Measurements from ENCODE around the gene SDCBP2. TPM values are rescaled to one million over a fixed set of nuclear protein-coding genes. Genes with fewer than 3 reads are reported as not detected.

Gene SDCBP2
- total RNA-seq, 1 experiment from 2014 or later = 1.9 TPM

- Histone ChIP-seq H2BK20ac (ENCODE audit: low read depth, low read length, poor library complexity, severe bottlenecking) (no peak overlapping the region), H3K4me1 (ENCODE audit: insufficient read depth, low read length) (no peaks in the 10 kb centered on the region), H2BK12ac (ENCODE audit: insufficient read length, low read depth, low read length) (no peak overlapping the region), H3K4me2 (ENCODE audit: insufficient read depth, insufficient read length, low read length) (no peak overlapping the region), H3K4ac (ENCODE audit: low read depth, low read length) (no peak overlapping the region), H3K79me1 (ENCODE audit: insufficient read depth, low read depth, low read length, poor library complexity, severe bottlenecking) (no peaks in the 10 kb centered on the region), H3K18ac (ENCODE audit: insufficient read length, low read depth, low read length) (no peak overlapping the region), H3K56ac (ENCODE audit: insufficient read length, low read depth, low read length) (no peak overlapping the region), H3K27me3 (ENCODE audit: insufficient read depth, low read length) (no peaks in the 10 kb centered on the region), H4K91ac (ENCODE audit: insufficient read length, low read depth, low read length) (no peak overlapping the region), H3K14ac (ENCODE audit: insufficient read depth, low read length) (no peak overlapping the region; the same call in 1 of the 2 replicates), H4K5ac (ENCODE audit: insufficient read length, low read depth, low read length) (no peak overlapping the region), H3K27ac (ENCODE audit: insufficient read length, low read depth, low read length) (no peak overlapping the region), H2AFZ (ENCODE audit: low read length) (no peak overlapping the region), H4K20me1 (ENCODE audit: control insufficient read depth, insufficient read depth, insufficient read length) (no peaks in the 10 kb centered on the region), H2BK120ac (ENCODE audit: low read depth, low read length, poor library complexity, severe bottlenecking) (no peak overlapping the region), H3T11ph (ENCODE audit: low read length) (no peak overlapping the region), H3K23ac (ENCODE audit: insufficient read length, low read depth, low read length) (no peak overlapping the region), H2BK5ac (ENCODE audit: insufficient read length, low read length) (no peak overlapping the region), H3K23me2 (ENCODE audit: insufficient read length, low read depth, low read length, poor library complexity, severe bottlenecking) (peaks cover 5% of the 10 kb centered on the region), H3K9ac (ENCODE audit: extremely low read depth, insufficient read length, low read length) (no peak overlapping the region), H3K9me3 (ENCODE audit: control insufficient read depth, low read depth, low read length) (no peaks in the 10 kb centered on the region), H4K8ac (replicated peaks; ENCODE audit: insufficient read length, low read depth, low read length) (no peak overlapping the region), H2AK5ac (ENCODE audit: insufficient read length, low read length) (no peak overlapping the region), H2BK15ac (ENCODE audit: low read depth, low read length) (no peak overlapping the region), H3K79me2 (ENCODE audit: insufficient read depth, low read length) (no peaks in the 10 kb centered on the region)
- Mint-ChIP-seq H3K4me3 (no peak overlapping the region), H3K4me1 (0 out of 4 replicates have a peak, but pooled peaks cover 0 to 4% of the 10 kb centered on the region in 2 experiments), H3K27ac (no peak overlapping the region), H3K27me3 (ENCODE audit: low read depth) (peaks cover 31% of the 10 kb centered on the region), H3K9me3 (no peaks in the 10 kb centered on the region), H3K36me3 (ENCODE audit: insufficient read depth in 1 of 3, low read depth in 3 of 3) (no peaks in the 10 kb centered on the region)
- DNase-seq = no peak
- TF ChIP-seq CTCF (conservative IDR thresholded peaks at IDR 0.05) = no peak
- WGBS (ENCODE audit: extremely low coverage, insufficient read length, low lambda C conversion rate) = no CpG with 5 or more reads among the region's 12 CpGs
Observed at GRCh38 chr20:1317545-1318255, 11.2 kb downstream of the SDCBP2 start.

Measured in H9 (cell line).